GM19324 (cell line): ENCODE results near the gene ABCA9.
"Not testable (repeated sequence)": the region's sequence is repeated elsewhere in the genome, so short reads cannot be mapped to it uniquely, and the experiment has no call there.

Source experiments
- ATAC-seq: cut with Tn5 transposase; IDR thresholded peaks from one replicate; pipeline ENCODE4 v1.9.1; 2021; ENCODE audit warnings: mild to moderate bottlenecking, moderate library complexity; ENCODE audit not compliant: unreplicated experiment, low FRiP score

ABCA9 gene

DNA sequence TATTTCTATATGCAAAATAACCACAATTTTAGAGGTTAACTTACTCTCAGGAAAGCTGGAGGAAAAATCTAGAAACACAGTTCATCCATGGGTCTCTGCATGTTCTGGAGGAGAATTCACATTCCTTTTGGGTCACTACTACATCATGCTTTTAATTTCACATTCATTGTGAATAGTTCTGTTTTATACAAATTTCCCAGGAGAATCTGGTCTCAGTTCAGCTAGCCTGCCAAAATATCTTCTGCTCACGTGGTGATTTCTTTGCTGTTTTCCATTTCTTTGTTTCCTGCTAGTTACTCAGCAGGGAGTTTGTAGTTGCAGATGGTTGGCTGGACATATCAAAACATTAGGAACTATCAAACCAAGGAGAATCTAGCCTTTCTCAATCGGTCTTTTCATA lies at the start of gene ABCA9:
ABCA9 (minus strand) TSS at position 106 of the 400 bp plus-strand sequence. CDS start 9,801 bp downstream, outside the sequence.
- ATAC-seq, result no peak

DNA sequence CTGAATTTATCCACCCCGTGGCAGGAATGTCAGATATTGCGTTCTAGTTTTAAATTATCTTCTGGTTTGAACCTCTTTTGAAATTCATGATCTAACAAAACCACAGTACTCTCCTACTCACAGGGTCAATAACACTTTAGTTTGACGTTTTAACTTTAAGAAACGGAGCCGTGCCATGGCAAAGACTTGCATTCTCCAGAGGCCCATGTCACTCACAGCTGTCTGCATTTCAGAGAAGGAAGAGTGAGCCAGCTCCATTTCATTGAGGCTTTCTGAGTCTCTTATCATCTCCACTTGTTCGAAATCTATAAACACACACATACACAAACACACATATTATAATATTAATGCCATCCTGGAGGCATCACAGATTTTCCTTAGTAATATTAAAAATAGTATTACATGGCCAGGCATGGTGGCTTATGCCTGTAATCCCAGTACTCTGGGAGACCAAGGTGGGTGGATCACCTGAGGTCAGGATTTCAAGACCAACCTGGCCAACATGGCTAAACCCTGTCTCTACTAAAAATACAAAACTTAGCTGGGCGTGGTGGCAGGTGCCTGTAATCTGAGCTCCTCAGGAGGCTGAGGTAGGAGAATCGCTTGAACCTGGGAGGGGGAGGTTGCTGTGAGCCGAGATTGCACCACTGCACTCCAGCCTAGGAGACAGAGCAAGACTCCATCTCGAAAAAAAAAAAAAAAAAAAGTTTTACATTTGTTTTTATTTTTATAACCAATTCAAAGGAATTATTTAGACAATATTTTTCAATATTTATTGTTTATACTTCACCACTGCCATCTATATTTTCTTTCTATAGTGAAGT lies 45.4 kb upstream of the ABCA9 start:
- no peak for ATAC-seq

DNA sequence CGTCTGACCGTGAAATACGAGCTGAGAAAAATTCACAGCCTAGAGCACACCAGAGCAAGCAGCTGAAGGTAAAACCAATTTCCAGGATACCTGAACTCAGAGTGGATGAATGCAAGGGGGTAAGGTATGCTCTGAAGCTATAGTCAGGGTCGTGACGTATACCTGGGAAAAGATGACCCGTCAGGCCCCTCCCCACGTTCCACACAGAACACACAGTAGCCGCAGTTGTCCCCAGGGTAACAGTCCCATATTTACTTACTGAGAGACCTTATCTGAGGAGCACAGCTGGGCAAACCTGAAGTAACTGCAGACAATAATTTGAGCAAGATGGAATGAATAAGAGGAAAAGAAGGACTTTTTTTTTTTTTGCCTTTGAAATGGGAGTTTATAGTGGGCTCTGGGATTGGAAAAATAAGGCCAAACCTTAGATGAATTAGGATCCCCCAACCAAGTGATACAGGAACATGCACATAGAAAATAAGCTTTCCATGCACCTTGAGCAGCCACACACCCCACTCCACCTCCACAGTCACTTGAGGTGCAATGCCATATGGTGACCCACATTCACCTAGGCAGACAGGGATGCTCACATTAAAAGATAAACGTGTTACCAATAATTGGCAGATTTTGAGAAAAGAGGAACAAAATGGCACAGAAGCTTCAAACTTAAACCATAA lies 43.0 kb upstream of the ABCA9 start:
- ATAC-seq, result no peak

DNA sequence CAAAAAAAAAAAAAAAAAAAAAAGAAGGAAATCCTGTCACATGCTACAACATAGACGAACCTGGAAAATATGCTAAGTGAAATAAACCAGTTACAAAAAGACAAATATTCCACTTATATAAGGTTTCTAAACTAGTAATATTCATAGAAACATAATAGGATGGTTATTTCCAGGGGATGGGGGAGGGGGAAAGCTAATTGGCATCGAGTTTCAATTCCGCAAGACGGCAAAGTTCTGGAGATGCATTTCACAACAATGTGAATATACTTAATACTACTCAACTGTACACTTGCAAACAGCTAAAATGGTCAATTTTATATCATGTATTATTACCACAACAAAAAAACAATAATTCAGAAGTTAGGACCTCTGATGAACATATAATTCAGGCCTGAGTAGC lies 37.9 kb upstream of the ABCA9 start:
- no peak for ATAC-seq

DNA sequence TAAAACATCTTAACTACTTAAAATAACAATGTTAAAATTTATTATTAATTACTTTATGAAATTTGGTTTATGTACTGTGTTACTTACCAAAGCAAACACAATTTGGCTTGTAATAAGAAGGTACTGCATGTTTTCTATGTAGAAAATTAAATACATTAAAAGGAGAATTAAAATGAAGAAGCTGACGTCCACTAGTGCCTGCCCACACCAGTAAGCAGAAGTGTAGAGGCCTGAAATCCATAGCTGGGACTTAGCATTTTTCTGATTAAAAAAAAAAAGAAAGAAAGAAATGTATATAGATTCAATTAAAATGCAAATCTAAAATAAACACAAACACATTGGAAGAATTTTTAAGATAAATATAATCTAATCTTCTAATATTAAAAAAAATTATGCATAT lies 35.8 kb upstream of the ABCA9 start:
- ATAC-seq, result no peak

- no peak for ATAC-seq
Observed at GRCh38 chr17:69093995-69094394, 33.3 kb upstream of the ABCA9 start.

GRCh38 chr17:69093279-69093789 lies 32.6 kb upstream of the ABCA9 start:
- no peak for ATAC-seq

- no peak for ATAC-seq
Observed at GRCh38 chr17:69090365-69090764, 29.6 kb upstream of the ABCA9 start.

DNA sequence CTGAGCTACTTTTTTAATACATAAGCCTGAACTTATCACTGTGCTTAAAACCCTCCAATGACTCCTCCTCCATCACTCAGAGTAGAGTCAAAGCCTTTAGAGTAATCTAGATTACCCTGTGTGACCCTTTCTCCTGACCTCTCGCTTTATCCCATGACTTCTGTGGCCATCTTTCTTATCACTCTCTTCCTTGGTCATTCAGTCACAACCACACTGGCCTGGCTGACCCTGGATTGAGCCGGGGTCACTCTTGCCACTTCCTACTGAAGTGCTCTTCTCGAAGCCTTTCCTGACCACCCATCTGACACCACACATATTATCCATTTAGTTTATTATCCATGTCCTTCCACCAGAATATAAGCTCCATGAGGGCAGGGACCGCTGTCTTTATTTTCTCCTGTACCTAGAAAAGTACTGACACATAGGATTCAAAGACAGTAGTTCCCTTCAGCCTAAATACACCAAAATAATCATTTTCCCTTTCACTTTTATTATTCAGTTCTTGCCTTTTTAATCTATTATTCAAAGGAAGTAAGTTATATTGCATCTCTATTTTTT lies 28.0 kb upstream of the ABCA9 start:
- ATAC-seq, result no peak

DNA sequence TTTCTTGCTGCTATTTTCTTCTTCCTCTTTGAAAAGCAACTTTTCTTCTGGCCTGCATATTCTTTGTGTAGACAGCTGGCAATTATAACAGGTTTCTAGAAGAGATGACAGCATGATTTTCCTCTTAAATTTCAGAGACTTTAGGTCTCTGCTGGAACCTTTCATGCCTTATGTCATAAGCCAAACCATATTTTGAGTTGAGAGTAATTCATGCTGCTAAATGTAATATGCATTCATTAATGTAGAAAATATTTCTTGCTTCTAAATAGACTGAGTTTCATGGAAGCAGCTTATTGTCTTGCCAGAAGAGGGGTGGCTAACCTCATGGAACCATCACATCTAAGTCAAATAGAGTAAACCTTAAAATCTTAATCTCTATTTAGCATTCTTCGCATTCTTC lies 25.9 kb upstream of the ABCA9 start:
- ATAC-seq, result no peak

DNA sequence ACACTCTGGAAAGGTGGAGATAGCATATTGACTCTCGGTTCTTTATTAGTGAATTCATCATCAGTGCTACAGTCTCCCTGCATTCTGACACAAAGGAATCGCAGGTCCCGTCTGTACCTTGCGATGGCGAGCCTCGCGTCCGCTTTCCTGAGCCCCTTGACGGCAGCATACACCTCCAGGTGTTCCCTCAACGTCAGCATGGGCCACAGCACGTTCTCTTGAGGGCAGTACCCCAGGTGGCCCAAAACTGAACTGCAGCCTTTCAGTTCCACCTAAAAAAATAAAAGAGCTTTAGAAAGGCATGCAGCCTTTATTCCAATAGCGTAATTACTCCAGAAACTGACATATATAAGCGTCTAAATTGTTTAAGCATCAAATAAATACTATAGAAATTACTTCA lies 24.2 kb upstream of the ABCA9 start:
- ATAC-seq, result no peak

DNA sequence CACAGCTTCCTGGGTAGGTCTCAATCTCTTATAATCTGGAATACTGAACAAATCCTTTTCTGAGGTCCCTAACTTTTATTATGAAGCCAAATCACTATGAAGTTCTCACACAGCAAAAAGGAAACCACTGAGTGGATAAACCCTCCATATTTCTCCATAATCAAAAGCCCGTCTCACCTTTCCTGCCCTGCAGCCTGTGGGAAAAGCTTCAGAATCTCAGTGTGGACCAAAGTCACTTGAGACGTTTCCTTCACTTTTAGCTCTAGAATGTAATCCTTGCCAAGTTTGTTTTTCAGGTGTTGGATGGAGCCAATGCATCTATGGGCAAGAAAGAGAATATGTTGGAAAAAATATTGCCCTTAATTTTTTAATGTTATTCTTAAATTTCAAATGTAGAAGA lies 22.0 kb upstream of the ABCA9 start:
- no peak for ATAC-seq

- ATAC-seq, result no peak
Observed at GRCh38 chr17:69078864-69079263, 18.1 kb upstream of the ABCA9 start.

DNA sequence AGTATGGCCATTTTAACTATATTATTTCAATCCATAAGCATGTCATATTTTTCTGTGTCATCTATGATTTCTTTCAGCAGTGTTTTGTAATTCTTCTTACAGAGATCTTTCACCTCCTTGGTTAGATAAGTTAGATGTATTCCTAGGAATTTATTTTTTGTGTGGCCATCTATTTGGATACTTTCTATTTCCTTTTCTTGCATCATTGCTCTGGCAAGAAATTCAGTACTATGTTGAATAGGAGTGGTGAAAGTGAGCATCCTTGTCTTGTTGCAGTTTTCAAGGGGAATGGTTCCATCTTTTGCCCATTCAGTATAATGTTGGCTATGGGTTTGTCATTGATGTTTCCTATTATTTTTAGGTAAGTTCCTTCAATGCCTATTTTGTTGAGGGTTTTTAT lies 15.1 kb upstream of the ABCA9 start:
- ATAC-seq, result no peak

- ATAC-seq, result not testable (repeated sequence)
Observed at GRCh38 chr17:69073392-69073791, 12.7 kb upstream of the ABCA9 start.

- not testable (repeated sequence) for ATAC-seq
Observed at GRCh38 chr17:69072803-69073256, 12.1 kb upstream of the ABCA9 start.

- not testable (repeated sequence) for ATAC-seq
Observed at GRCh38 chr17:69071233-69071586, 10.5 kb upstream of the ABCA9 start.

DNA sequence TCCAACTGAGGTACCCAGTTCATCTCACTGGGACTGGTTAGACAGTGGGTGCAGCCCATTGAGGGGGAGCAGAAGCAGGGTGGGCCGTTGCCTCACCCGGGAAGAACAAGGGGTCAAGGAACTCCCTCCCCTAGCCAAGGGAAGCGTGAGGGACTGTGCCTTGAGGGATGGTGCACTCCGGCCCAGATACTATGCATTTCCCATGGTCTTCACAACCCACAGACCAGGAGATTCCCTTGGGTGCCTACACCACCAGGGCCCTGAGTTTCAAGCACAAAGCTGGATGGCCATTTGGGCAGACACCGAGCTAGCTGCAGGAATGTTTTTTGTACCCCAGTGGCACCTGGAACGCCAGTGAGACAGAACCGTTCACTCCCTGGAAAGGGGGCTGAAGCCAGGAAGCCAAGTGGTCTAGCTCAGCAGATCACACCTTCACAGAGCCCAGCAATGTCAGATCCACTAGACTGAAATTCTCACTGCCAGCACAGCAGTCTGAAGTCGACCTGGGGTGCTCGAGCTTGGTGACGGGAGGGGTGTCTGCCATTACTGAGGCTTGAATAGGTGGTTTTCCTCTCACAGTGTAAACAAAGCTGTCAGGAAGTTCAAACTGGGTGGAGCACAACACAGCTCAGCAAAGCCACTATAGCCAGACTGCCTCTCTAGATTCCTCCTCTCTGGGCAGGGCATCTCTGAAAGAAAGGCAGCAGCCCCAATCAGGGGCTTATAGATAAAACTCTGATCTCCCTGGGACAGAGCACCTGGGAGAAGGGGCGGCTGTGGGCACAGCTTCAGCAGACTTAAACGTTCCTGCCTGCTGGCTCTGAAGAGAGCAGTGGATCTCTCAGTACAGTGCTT lies 9.9 kb upstream of the ABCA9 start:
- not testable (repeated sequence) for ATAC-seq

DNA sequence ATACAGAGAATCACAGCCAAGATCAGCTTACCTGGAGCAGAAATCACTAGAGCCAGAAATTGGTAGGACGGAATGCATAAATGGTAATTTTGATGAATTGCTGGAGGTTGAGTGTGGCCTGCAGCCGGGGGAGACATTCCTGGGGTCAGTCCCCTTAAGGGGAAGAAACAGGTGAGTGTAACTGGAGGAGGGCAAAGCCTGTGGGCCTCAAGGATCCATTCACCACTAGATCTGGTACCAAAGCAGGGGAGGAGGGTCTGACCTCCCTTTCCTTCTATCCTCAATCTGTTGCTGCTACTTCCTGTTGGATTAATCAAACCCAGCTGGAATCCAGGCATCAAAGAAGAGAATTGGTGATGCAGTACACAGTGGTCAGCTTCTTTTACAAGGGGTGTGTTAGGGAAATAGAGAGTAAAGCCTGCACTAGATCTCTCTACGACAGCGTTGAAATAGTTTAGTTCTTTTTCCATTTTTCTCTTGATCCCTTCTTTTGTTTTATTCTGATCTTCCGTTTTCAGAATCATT lies 8.6 kb upstream of the ABCA9 start:
- no peak for ATAC-seq
